Measurements from ENCODE around the gene FEZF2. TPM values are rescaled to one million over a fixed set of nuclear protein-coding genes. Genes with fewer than 3 reads are reported as not detected.

The FEZF2 gene
- total RNA-seq, 1 experiment from 2014 or later = not detected

DNA sequence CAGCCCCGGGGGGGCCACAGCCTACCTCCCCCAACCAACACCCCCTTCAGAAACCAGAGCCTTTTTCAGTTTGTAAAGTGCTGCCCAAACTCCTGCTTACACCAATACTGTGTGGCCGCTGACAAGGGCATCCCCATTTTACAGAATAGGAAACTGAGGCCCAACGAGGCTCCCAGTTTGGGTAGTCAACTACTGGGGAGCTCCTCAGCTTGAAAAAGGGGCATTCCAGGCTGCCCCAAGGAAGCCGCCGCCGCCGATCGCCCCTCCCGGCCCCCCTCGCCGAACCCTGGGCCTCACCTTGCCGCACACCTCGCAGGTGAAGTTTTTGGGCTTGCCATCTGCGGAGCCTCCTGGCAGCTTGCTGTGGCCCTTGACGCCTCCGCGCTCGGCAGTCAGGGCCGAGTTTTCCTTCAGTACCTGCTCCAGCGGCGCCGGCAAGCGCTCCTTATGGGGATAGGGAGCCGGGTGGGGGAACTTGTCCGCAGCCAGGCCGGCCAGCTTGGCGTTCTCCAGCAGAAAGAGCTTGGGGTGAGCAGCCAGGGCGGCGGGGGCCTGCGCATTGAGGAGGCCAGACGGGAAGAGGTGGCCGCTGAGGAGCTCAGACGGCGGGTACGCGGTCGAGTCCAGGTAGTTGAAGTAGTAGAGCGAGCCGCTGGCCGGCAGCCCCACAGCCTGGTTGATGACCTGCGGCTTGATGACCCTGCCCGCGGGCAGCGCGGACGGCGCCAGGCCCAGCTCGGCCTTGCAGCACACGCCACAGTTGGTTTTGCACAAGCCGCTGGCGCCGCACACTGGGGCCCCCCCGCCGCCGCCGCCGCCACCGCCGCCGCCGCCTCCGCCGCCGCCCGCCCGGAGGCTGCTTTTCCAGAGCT, 1.4 kb downstream of the FEZF2 start:
- Histone ChIP-seq H3K4me3 (ENCODE audit: low read depth, low read length, poor library complexity, severe bottlenecking) (no peak overlapping the region), H3K27me3 (replicated peaks; ENCODE audit: insufficient read depth, low read depth, low read length, poor library complexity) (peaks cover 98% of the 10 kb centered on the region), H3K4me1 (ENCODE audit: insufficient read depth, low read length, poor library complexity, severe bottlenecking) (no peaks in the 10 kb centered on the region), H3K36me3 (ENCODE audit: insufficient read depth, low read length, poor library complexity, severe bottlenecking) (no peaks in the 10 kb centered on the region), H3K9me3 (ENCODE audit: low read depth, low read length, poor library complexity, severe bottlenecking) (no peaks in the 10 kb centered on the region), H3K27ac (ENCODE audit: low read depth, low read length, poor library complexity, severe bottlenecking) (no peak overlapping the region)
- POLR2A ChIA-PET (ENCODE audit: low non-redundant PET) = no interaction called here
- CTCF ChIA-PET = no interaction called here
- DNase-seq (ENCODE audit: low spot score) = no peak
- no TSS peak for BruUV-seq (replicated peaks)
- intact Hi-C loops (cut with micrococcal nuclease; ENCODE audit: unreplicated experiment) = no loop called here
- TF ChIP-seq, protein P1, sequence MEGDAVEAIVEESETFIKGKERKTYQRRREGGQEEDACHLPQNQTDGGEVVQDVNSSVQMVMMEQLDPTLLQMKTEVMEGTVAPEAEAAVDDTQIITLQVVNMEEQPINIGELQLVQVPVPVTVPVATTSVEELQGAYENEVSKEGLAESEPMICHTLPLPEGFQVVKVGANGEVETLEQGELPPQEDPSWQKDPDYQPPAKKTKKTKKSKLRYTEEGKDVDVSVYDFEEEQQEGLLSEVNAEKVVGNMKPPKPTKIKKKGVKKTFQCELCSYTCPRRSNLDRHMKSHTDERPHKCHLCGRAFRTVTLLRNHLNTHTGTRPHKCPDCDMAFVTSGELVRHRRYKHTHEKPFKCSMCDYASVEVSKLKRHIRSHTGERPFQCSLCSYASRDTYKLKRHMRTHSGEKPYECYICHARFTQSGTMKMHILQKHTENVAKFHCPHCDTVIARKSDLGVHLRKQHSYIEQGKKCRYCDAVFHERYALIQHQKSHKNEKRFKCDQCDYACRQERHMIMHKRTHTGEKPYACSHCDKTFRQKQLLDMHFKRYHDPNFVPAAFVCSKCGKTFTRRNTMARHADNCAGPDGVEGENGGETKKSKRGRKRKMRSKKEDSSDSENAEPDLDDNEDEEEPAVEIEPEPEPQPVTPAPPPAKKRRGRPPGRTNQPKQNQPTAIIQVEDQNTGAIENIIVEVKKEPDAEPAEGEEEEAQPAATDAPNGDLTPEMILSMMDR (conservative IDR thresholded peaks at IDR 0.05; ENCODE audit: low read depth, low read length) = no peak
- no peak for TF ChIP-seq EZH2 (IDR thresholded peaks at IDR 0.05; ENCODE audit: borderline replicate concordance, low read depth, low read length, poor library complexity, severe bottlenecking)

DNA sequence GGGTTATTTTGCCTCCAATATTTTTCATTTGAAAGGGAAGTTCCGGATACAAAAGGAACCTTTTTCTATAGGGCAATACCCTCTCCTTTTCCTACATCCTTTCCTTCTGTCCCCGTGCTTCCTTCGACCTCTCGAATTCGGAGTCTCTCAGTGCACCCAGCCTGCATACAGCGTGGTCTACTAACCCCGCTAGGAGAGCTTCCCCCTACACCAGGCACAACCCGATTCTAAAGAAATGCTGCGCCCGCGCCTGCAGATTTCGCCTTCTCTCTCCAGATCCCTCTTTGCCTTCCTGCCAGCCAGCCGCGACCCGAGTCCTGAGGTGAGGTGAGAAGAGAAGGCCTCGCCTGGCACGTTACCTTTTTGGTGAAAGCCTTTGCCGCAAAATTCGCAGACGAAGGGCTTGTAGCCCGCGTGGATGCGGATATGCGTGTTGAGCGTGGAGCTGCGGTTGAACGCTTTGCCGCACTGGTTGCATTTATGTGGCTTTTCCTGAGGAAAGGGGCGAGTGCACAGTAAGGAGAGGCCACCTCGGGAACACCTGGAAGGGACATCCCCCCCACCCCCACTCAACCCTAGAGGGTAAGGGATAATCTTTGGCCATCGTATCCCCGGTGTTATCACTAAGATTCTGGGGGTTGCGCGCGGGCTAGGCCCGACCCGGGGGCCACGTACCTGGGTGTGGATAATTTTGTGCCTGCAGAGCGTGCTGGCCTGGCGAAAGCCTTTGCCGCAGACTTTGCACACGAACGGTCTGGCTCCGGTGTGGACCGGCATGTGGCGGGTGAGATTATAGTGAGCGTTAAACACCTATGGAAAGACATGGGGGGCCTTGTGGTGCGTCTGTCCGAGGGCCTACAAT, 2.3 kb downstream of the FEZF2 start:
- CTCF ChIA-PET = no interaction called here
- Histone ChIP-seq H3K27ac (ENCODE audit: low read depth, low read length, poor library complexity, severe bottlenecking) (no peak overlapping the region), H3K4me1 (ENCODE audit: insufficient read depth, low read length, poor library complexity, severe bottlenecking) (no peaks in the 10 kb centered on the region), H3K9me3 (ENCODE audit: low read depth, low read length, poor library complexity, severe bottlenecking) (no peaks in the 10 kb centered on the region), H3K4me3 (ENCODE audit: low read depth, low read length, poor library complexity, severe bottlenecking) (no peak overlapping the region), H3K27me3 (replicated peaks; ENCODE audit: insufficient read depth, low read depth, low read length, poor library complexity) (peaks cover 99% of the 10 kb centered on the region), H3K36me3 (ENCODE audit: insufficient read depth, low read length, poor library complexity, severe bottlenecking) (no peaks in the 10 kb centered on the region)
- TF ChIP-seq, protein P1 (conservative IDR thresholded peaks at IDR 0.05; ENCODE audit: low read depth, low read length) = no peak
- TF ChIP-seq EZH2 (IDR thresholded peaks at IDR 0.05; ENCODE audit: borderline replicate concordance, low read depth, low read length, poor library complexity, severe bottlenecking) = no peak
- POLR2A ChIA-PET (ENCODE audit: low non-redundant PET) = no interaction called here
- intact Hi-C loops (cut with micrococcal nuclease; ENCODE audit: unreplicated experiment) = no loop called here
- no peak for DNase-seq (ENCODE audit: low spot score)
- BruUV-seq (replicated peaks) = no TSS peak

DNA sequence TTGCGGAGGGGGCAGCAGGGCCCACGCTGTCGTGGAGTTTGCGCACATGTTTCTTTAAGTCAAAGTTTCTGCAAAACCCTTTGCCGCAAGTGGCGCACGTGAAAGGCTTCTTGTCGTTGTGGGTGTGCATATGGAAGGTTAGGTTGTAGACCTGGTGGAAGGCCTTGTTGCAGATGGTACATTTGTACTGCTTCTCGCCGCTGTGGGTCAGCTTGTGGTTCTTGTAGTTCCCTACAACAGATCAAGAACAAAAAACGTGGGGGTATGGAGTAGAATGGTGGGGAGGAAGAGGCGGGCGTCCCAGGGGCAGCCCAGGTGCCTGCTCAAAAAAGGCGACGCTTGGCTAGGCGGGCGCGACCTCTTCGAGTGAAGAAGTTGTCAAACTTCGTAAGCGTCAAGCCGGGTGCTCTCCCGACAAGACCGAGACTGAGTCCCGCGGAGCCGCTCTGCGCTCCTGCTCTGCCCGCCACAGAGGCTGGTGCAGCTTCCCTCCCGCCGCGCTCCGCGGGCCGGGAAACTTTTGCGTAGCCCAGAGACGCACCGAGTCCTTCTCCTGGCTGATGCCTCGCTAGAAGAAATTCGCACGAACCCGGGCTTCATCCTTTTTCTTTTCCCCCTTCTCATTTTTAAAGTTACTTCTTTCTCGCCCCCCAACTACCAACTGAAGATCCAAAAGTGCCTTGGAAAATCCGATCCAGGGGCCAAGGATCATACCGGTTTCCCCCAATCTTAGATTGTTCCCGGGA, 3.1 kb downstream of the FEZF2 start:
- Histone ChIP-seq H3K4me1 (ENCODE audit: insufficient read depth, low read length, poor library complexity, severe bottlenecking) (no peaks in the 10 kb centered on the region), H3K9me3 (ENCODE audit: low read depth, low read length, poor library complexity, severe bottlenecking) (no peaks in the 10 kb centered on the region), H3K36me3 (ENCODE audit: insufficient read depth, low read length, poor library complexity, severe bottlenecking) (no peaks in the 10 kb centered on the region), H3K27me3 (replicated peaks; ENCODE audit: insufficient read depth, low read depth, low read length, poor library complexity) (peaks cover 99% of the 10 kb centered on the region), H3K27ac (ENCODE audit: low read depth, low read length, poor library complexity, severe bottlenecking) (no peak overlapping the region), H3K4me3 (ENCODE audit: low read depth, low read length, poor library complexity, severe bottlenecking) (no peak overlapping the region)
- intact Hi-C loops (cut with micrococcal nuclease; ENCODE audit: unreplicated experiment) = no loop called here
- no TSS peak for BruUV-seq (replicated peaks)
- TF ChIP-seq, protein P1 (conservative IDR thresholded peaks at IDR 0.05; ENCODE audit: low read depth, low read length) = no peak
- peak; percentile 65 for TF ChIP-seq EZH2 (IDR thresholded peaks at IDR 0.05; ENCODE audit: borderline replicate concordance, low read depth, low read length, poor library complexity, severe bottlenecking)
- ChIA-PET CTCF (no interaction called here), POLR2A (ENCODE audit: low non-redundant PET) (no interaction called here)
- no peak for DNase-seq (ENCODE audit: low spot score)
